Measurements from ENCODE around the gene GNG7.
"Not testable (repeated sequence)": the region's sequence is repeated elsewhere in the genome, so short reads cannot be mapped to it uniquely, and the experiment has no call there.

The GNG7 gene

GRCh38 chr19:2552859-2553258, 149.6 kb downstream of the GNG7 start:
- Mint-ChIP-seq H3K4me1 (peaks cover 54% of the 10 kb centered on the region), H3K4me3 (peak overlapping the region; percentile 39), H3K27me3 (no peaks in the 10 kb centered on the region), H3K27ac (peak overlapping the region; percentile 76), H3K9me3 (no peaks in the 10 kb centered on the region), H3K36me3 (peaks cover 5% of the 10 kb centered on the region)
- ATAC-seq = peak; percentile 95

GRCh38 chr19:2551864-2552185, 150.7 kb downstream of the GNG7 start:
- H3K4me1 Mint-ChIP-seq = peaks cover 52% of the 10 kb centered on the region
- H3K9me3 Mint-ChIP-seq = no peaks in the 10 kb centered on the region
- ATAC-seq = no peak
- no peak overlapping the region for H3K27ac Mint-ChIP-seq
- H3K4me3 Mint-ChIP-seq = no peak overlapping the region
- peaks cover 5% of the 10 kb centered on the region for H3K36me3 Mint-ChIP-seq
- no peaks in the 10 kb centered on the region for H3K27me3 Mint-ChIP-seq

- peaks cover 5% of the 10 kb centered on the region for H3K36me3 Mint-ChIP-seq
- no peak overlapping the region for H3K27ac Mint-ChIP-seq
- no peak for ATAC-seq
- no peaks in the 10 kb centered on the region for H3K9me3 Mint-ChIP-seq
- H3K4me1 Mint-ChIP-seq = peaks cover 52% of the 10 kb centered on the region
- H3K4me3 Mint-ChIP-seq = no peak overlapping the region
- H3K27me3 Mint-ChIP-seq = no peaks in the 10 kb centered on the region
Observed at GRCh38 chr19:2551172-2551863, 151.2 kb downstream of the GNG7 start.

- Mint-ChIP-seq H3K9me3 (no peaks in the 10 kb centered on the region), H3K27me3 (no peaks in the 10 kb centered on the region), H3K4me3 (no peak overlapping the region), H3K27ac (no peak overlapping the region), H3K36me3 (peaks cover 5% of the 10 kb centered on the region), H3K4me1 (peaks cover 56% of the 10 kb centered on the region)
- no peak for ATAC-seq
Observed at GRCh38 chr19:2550431-2551171, 151.9 kb downstream of the GNG7 start.

GRCh38 chr19:2549701-2550191, 152.7 kb downstream of the GNG7 start:
- Mint-ChIP-seq H3K27me3 (no peaks in the 10 kb centered on the region), H3K27ac (no peak overlapping the region), H3K36me3 (peaks cover 5% of the 10 kb centered on the region), H3K9me3 (no peaks in the 10 kb centered on the region), H3K4me1 (peaks cover 56% of the 10 kb centered on the region), H3K4me3 (no peak overlapping the region)
- no peak for ATAC-seq

GRCh38 chr19:2548966-2549365, 153.5 kb downstream of the GNG7 start:
- H3K36me3 Mint-ChIP-seq = peaks cover 5% of the 10 kb centered on the region
- no peak overlapping the region for H3K27ac Mint-ChIP-seq

GRCh38 chr19:2547721-2548120, 154.8 kb downstream of the GNG7 start:
- H3K4me3 Mint-ChIP-seq = no peak overlapping the region
- no peak for ATAC-seq
- H3K36me3 Mint-ChIP-seq = peaks cover 5% of the 10 kb centered on the region
- H3K27me3 Mint-ChIP-seq = no peaks in the 10 kb centered on the region
- peak overlapping the region; percentile 60 for H3K27ac Mint-ChIP-seq
- H3K4me1 Mint-ChIP-seq = peaks cover 73% of the 10 kb centered on the region
- no peaks in the 10 kb centered on the region for H3K9me3 Mint-ChIP-seq

More at GRCh38 chr19:2548966-2549365, 153.5 kb downstream of the GNG7 start:
- Mint-ChIP-seq H3K4me1 (peaks cover 61% of the 10 kb centered on the region), H3K4me3 (no peak overlapping the region), H3K27me3 (no peaks in the 10 kb centered on the region), H3K9me3 (no peaks in the 10 kb centered on the region)
- no peak for ATAC-seq

- no peak overlapping the region for H3K4me3 Mint-ChIP-seq
- H3K27ac Mint-ChIP-seq = peak overlapping the region; percentile 60
- no peaks in the 10 kb centered on the region for H3K27me3 Mint-ChIP-seq
- no peaks in the 10 kb centered on the region for H3K9me3 Mint-ChIP-seq
- H3K4me1 Mint-ChIP-seq = peaks cover 75% of the 10 kb centered on the region
- no peak for ATAC-seq
- H3K36me3 Mint-ChIP-seq = peaks cover 5% of the 10 kb centered on the region
Observed at GRCh38 chr19:2547033-2547680, 155.3 kb downstream of the GNG7 start.

- Mint-ChIP-seq H3K4me3 (peak overlapping the region; percentile 68), H3K27ac (peak overlapping the region; percentile 85), H3K4me1 (peaks cover 69% of the 10 kb centered on the region), H3K27me3 (no peaks in the 10 kb centered on the region), H3K9me3 (no peaks in the 10 kb centered on the region), H3K36me3 (peaks cover 5% of the 10 kb centered on the region)
- peak; percentile 13 for ATAC-seq
Observed at GRCh38 chr19:2546128-2547032, 156.1 kb downstream of the GNG7 start.

GRCh38 chr19:2545416-2546127, 156.9 kb downstream of the GNG7 start:
- peak overlapping the region; percentile 68 for H3K4me3 Mint-ChIP-seq
- peak overlapping the region; percentile 85 for H3K27ac Mint-ChIP-seq

GRCh38 chr19:2544576-2545415, 157.7 kb downstream of the GNG7 start:
- Mint-ChIP-seq H3K9me3 (no peaks in the 10 kb centered on the region), H3K27ac (peak overlapping the region; percentile 85)
- ATAC-seq = peak; percentile 55

More at GRCh38 chr19:2545416-2546127, 156.9 kb downstream of the GNG7 start:
- not testable (repeated sequence) for H3K27me3 Mint-ChIP-seq, H3K9me3 Mint-ChIP-seq, H3K36me3 Mint-ChIP-seq, ATAC-seq
- H3K4me1 Mint-ChIP-seq = peaks cover 62% of the 10 kb centered on the region

GRCh38 chr19:2543463-2544442, 158.7 kb downstream of the GNG7 start:
- Mint-ChIP-seq H3K9me3 (no peaks in the 10 kb centered on the region), H3K27me3 (no peaks in the 10 kb centered on the region), H3K4me1 (peaks cover 63% of the 10 kb centered on the region), H3K4me3 (peak overlapping the region; percentile 54), H3K36me3 (no peaks in the 10 kb centered on the region), H3K27ac (peak overlapping the region; percentile 85)
- peak; percentile 87 for ATAC-seq

More at GRCh38 chr19:2544576-2545415, 157.7 kb downstream of the GNG7 start:
- Mint-ChIP-seq H3K36me3 (peaks cover 5% of the 10 kb centered on the region), H3K27me3 (no peaks in the 10 kb centered on the region), H3K4me1 (peaks cover 64% of the 10 kb centered on the region), H3K4me3 (peak overlapping the region; percentile 52)

GRCh38 chr19:2543072-2543462, 159.4 kb downstream of the GNG7 start:
- H3K36me3 Mint-ChIP-seq, ATAC-seq, H3K9me3 Mint-ChIP-seq, H3K27me3 Mint-ChIP-seq: not testable (repeated sequence)
- Mint-ChIP-seq H3K27ac (peak overlapping the region; percentile 85), H3K4me3 (peak overlapping the region; percentile 54), H3K4me1 (peaks cover 66% of the 10 kb centered on the region)

All from stimulated activated memory B cell treated with anti-CD40 and anti-IgM and Interleukin-4, amounts not matched to agents 10 μg/mL and 1 μg/mL and 100 μg/mL, for 72 hours (primary cell).